HG03045 (cell line): ENCODE measurements around the gene KIF26A.
"Not testable (repeated sequence)": the region's sequence is repeated elsewhere in the genome, so short reads cannot be mapped to it uniquely, and the experiment has no call there.

Experiments
- ATAC-seq: cut with Tn5 transposase; IDR thresholded peaks from one replicate; pipeline ENCODE4 v1.9.1; 2021; ENCODE audit warnings: mild to moderate bottlenecking, moderate library complexity; ENCODE audit not compliant: unreplicated experiment

Gene KIF26A

GRCh38 chr14:104142946-104143470 lies 4.6 kb downstream of the KIF26A start:
- ATAC-seq: no peak

- no peak for ATAC-seq
These were observed 5.4 kb downstream of the KIF26A start for GRCh38 chr14:104143521-104144452.

GRCh38 chr14:104144453-104144790 lies 6.0 kb downstream of the KIF26A start:
- ATAC-seq: no peak

GRCh38 chr14:104144911-104145825 lies 6.8 kb downstream of the KIF26A start:
- no peak for ATAC-seq

GRCh38 chr14:104145826-104146601 lies 7.6 kb downstream of the KIF26A start:
- ATAC-seq: no peak

GRCh38 chr14:104146651-104147345 lies 8.4 kb downstream of the KIF26A start:
- ATAC-seq: no peak

GRCh38 chr14:104147346-104148125 lies 9.1 kb downstream of the KIF26A start:
- no peak for ATAC-seq

GRCh38 chr14:104148433-104149277 lies 10.3 kb downstream of the KIF26A start:
- ATAC-seq: no peak

GRCh38 chr14:104149278-104149595 lies 10.8 kb downstream of the KIF26A start:
- ATAC-seq: no peak

GRCh38 chr14:104149617-104150135 lies 11.3 kb downstream of the KIF26A start:
- ATAC-seq: no peak

GRCh38 chr14:104150136-104151025 lies 12.0 kb downstream of the KIF26A start:
- no peak for ATAC-seq

- no peak for ATAC-seq
These were observed 12.6 kb downstream of the KIF26A start for GRCh38 chr14:104151026-104151381.

- no peak for ATAC-seq
These were observed 13.3 kb downstream of the KIF26A start for GRCh38 chr14:104151566-104152245.

- no peak for ATAC-seq
These were observed 13.8 kb downstream of the KIF26A start for GRCh38 chr14:104152246-104152575.

- ATAC-seq: no peak
These were observed 14.5 kb downstream of the KIF26A start for GRCh38 chr14:104152686-104153393.

GRCh38 chr14:104153394-104153755 lies 15.0 kb downstream of the KIF26A start:
- not testable (repeated sequence) for ATAC-seq
